ENCODE results near the gene HSD17B11. TPM values are rescaled to one million over a fixed set of nuclear protein-coding genes. Genes with fewer than 3 reads are reported as not detected.

HSD17B11 gene
- total and polyA plus RNA-seq, 2 of the 8 experiments (the other 6 are each of a cell fraction or from before 2014, with no cell fraction given) = 6.0 to 9.0 TPM

GRCh38 chr4:87423317-87424098 lies 32.5 kb upstream of the HSD17B11 start (continued):
- TF ChIP-seq ATF2 (IDR thresholded peaks at IDR 0.05; ENCODE audit: low read length) = no peak
- no peak for TF ChIP-seq CBX5 (IDR thresholded peaks at IDR 0.05; ENCODE audit: low read depth, low read length)
- TF ChIP-seq SP4 (IDR thresholded peaks at IDR 0.05; ENCODE audit: low read length) = no peak
- no peak for TF ChIP-seq RAD21 (IDR thresholded peaks at IDR 0.05 in 1 of 2, conservative IDR thresholded peaks at IDR 0.05 in 1 of 2; ENCODE audit: low read depth in 2 of 2, low read length in 2 of 2)
- no peak for TF ChIP-seq TAF1 (IDR thresholded peaks at IDR 0.05; ENCODE audit: low read depth, low read length)
- no peak for TF ChIP-seq ASH2L (IDR thresholded peaks at IDR 0.05; ENCODE audit: low read length)
- TF ChIP-seq CTCF (IDR thresholded peaks at IDR 0.05; ENCODE audit: control extremely low read depth in 1 of 3, insufficient read depth in 1 of 3, low read depth in 1 of 3, low read length in 3 of 3) = no peak
- TF ChIP-seq KDM1A (IDR thresholded peaks at IDR 0.05; ENCODE audit: borderline replicate concordance, low read length) = no peak

Data from H1 (cell line).